Measurements from ENCODE around the gene SLIT3.

Gene SLIT3

GRCh38 chr5:168753691-168754254 is 547.2 kb downstream of the SLIT3 start:
- H3K9me3 ChIP-seq = no peaks in the 10 kb centered on the region
- no peak for TF ChIP-seq CTCF (IDR thresholded peaks at IDR 0.05; ENCODE audit: low read depth, low read length)
- H3K36me3 ChIP-seq = peaks cover 99% of the 10 kb centered on the region
- no peak for DNase-seq
- no peaks in the 10 kb centered on the region for H3K27me3 ChIP-seq
- peaks cover 10% of the 10 kb centered on the region for H3K4me1 ChIP-seq
- no peak overlapping the region for H3K4me3 ChIP-seq (ENCODE audit: low read depth, low read length)

- no peak for DNase-seq
- TF ChIP-seq CTCF (IDR thresholded peaks at IDR 0.05; ENCODE audit: low read depth, low read length) = no peak
- Histone ChIP-seq H3K36me3 (peaks cover 99% of the 10 kb centered on the region), H3K4me3 (ENCODE audit: low read depth, low read length) (no peak overlapping the region), H3K27me3 (no peaks in the 10 kb centered on the region), H3K4me1 (peaks cover 7% of the 10 kb centered on the region), H3K9me3 (no peaks in the 10 kb centered on the region)
Observed at GRCh38 chr5:168752416-168753190, 548.3 kb downstream of the SLIT3 start.

- DNase-seq = no peak
- TF ChIP-seq CTCF (IDR thresholded peaks at IDR 0.05; ENCODE audit: low read depth, low read length) = no peak
- H3K4me1 ChIP-seq = peaks cover 6% of the 10 kb centered on the region; the same call in 1 of the 2 replicates
- H3K9me3 ChIP-seq = no peaks in the 10 kb centered on the region
- H3K36me3 ChIP-seq = peaks cover 99% of the 10 kb centered on the region
- no peaks in the 10 kb centered on the region for H3K27me3 ChIP-seq
- no peak overlapping the region for H3K4me3 ChIP-seq (ENCODE audit: low read depth, low read length)
Observed at GRCh38 chr5:168752012-168752411, 548.9 kb downstream of the SLIT3 start.

GRCh38 chr5:168750926-168751325 is 550.0 kb downstream of the SLIT3 start:
- Histone ChIP-seq H3K4me1 (peaks cover 6% of the 10 kb centered on the region; the same call in 1 of the 2 replicates), H3K4me3 (ENCODE audit: low read depth, low read length) (no peak overlapping the region), H3K36me3 (peaks cover 92% of the 10 kb centered on the region), H3K27me3 (no peaks in the 10 kb centered on the region), H3K9me3 (no peaks in the 10 kb centered on the region)
- TF ChIP-seq CTCF (IDR thresholded peaks at IDR 0.05; ENCODE audit: low read depth, low read length) = no peak
- DNase-seq = no peak

- Histone ChIP-seq H3K36me3 (peaks cover 92% of the 10 kb centered on the region), H3K4me1 (peaks cover 7% of the 10 kb centered on the region), H3K9me3 (no peaks in the 10 kb centered on the region), H3K27me3 (no peaks in the 10 kb centered on the region), H3K4me3 (ENCODE audit: low read depth, low read length) (no peak overlapping the region)
- DNase-seq = no peak
- TF ChIP-seq CTCF (IDR thresholded peaks at IDR 0.05; ENCODE audit: low read depth, low read length) = no peak
Observed at GRCh38 chr5:168749391-168750100, 551.4 kb downstream of the SLIT3 start.

Data from BE2C (cell line).